Vagina (tissue), 2 donors: ENCODE measurements around the gene PCDHGC3.

ENCODE experiments used
- CTCF ChIP-seq, 3 experiments: fragments of 450-650 bp in 2 of 3; fragments of 200-600 bp in 1 of 3; sonication (generic) in 1 of 3; IDR thresholded peaks; one replicate each; pipeline ENCODE4 v1.5.1; 2017 to 2019; ENCODE audit warnings: antibody characterized with exemption in 3 of 3, mild to moderate bottlenecking in 2 of 3, moderate library complexity in 2 of 3
- POLR2A ChIP-seq, 2 donors: fragments of 450-650 bp; IDR thresholded peaks; one replicate each; pipeline ENCODE4 v1.6.1; 2017; ENCODE audit warnings: antibody characterized with exemption in 2 of 2, mild to moderate bottlenecking in 2 of 2, moderate library complexity in 2 of 2
- POLR2AphosphoS5 ChIP-seq, 2 donors: sonication (generic); formaldehyde crosslinking; IDR thresholded peaks; one replicate each; pipeline ENCODE4 v1.9.0; 2017; ENCODE audit warnings: antibody characterized with exemption in 2 of 2, mild to moderate bottlenecking in 2 of 2, low read depth in 1 of 2; ENCODE audit not compliant: insufficient read depth in 1 of 2

DNA sequence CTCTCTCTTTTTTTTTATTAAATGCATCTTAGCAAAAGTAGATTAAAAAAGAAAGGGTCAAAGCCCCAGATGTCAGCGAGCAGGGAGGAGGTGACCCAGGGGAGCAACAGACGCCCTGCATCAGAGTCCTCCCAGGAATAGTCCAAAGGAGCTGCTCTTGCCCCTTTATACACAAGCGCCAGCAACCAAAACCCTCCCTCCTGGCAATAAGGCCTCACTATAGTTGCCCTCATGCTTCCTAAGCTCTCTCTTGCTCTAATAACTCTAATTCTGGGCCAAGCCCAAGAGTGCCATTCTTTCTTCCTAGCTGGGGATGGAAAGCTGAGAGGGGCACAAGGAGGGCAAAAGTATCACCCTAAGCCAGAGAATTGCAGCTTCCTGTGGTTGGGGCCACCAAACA, 39.4 kb downstream of the PCDHGC3 start:
- TF ChIP-seq CTCF (IDR thresholded peaks at IDR 0.05) (no peak), POLR2A (IDR thresholded peaks at IDR 0.05) (no peak), POLR2AphosphoS5 (IDR thresholded peaks at IDR 0.05; ENCODE audit: insufficient read depth in 1 of 2, low read depth in 1 of 2) (no peak)
